CD4-positive, CD25-positive, alpha-beta regulatory T cell (primary cell): Measurements from ENCODE around the gene MARF1. TPM values are rescaled to one million over a fixed set of nuclear protein-coding genes. Genes with fewer than 3 reads are reported as not detected.
"Not testable (repeated sequence)": the region's sequence is repeated elsewhere in the genome, so short reads cannot be mapped to it uniquely, and the experiment has no call there.

ENCODE experiments used
- ATAC-seq, 2 donors: fragments of 150-1000 bp; cut with Tn5 transposase; one replicate each; pipeline ENCODE4 v1.10.0; 2021; ENCODE audit warnings: low read depth in 2 of 2, moderate number of reproducible peaks in 2 of 2, moderate library complexity in 1 of 2
- DNase-seq, 3 donors: peaks; one replicate each; pipeline versions ENCODE4 v3.0.0 to v3.0.0-alpha.2; 2012 to 2022; ENCODE audit warnings: mixed read lengths in 1 of 3
- H3K27ac ChIP-seq: one replicate; pipeline ENCODE4 v1.7.0; 2013; ENCODE audit warnings: mild to moderate bottlenecking, low read length; ENCODE audit not compliant: insufficient read depth, poor library complexity, severe bottlenecking
- H3K27me3 ChIP-seq: one replicate; pipeline ENCODE4 v1.7.0; 2013; ENCODE audit warnings: low read length; ENCODE audit not compliant: control insufficient read depth, insufficient read depth
- H3K36me3 ChIP-seq: one replicate; pipeline ENCODE4 v1.7.0; 2013; ENCODE audit warnings: mild to moderate bottlenecking, low read length, moderate library complexity; ENCODE audit not compliant: control insufficient read depth, insufficient read depth
- H3K4me1 ChIP-seq: 2 replicates; pipeline ENCODE4 v1.7.0; 2013; ENCODE audit warnings: mild to moderate bottlenecking, low read length; ENCODE audit not compliant: insufficient read depth, control insufficient read depth, poor library complexity, severe bottlenecking
- H3K4me3 ChIP-seq: one replicate; pipeline ENCODE4 v1.7.0; 2013; ENCODE audit warnings: low read depth, mild to moderate bottlenecking, low read length, moderate library complexity
- H3K9me3 ChIP-seq, 2 experiments: 1 replicate in 1 of 2; 2 replicates in 1 of 2; pipeline ENCODE4 v1.7.0; 2013; ENCODE audit warnings: low read length in 2 of 2, mild to moderate bottlenecking in 1 of 2, moderate library complexity in 1 of 2; ENCODE audit not compliant: control insufficient read depth in 2 of 2
- H3K27ac Mint-ChIP-seq, 3 donors: one replicate each; pipeline ENCODE4 v1.8.0; 2020 to 2022; ENCODE audit warnings: mild to moderate bottlenecking in 3 of 3, mixed read lengths in 3 of 3, moderate library complexity in 2 of 3
- H3K27me3 Mint-ChIP-seq: one replicate; pipeline ENCODE4 v1.8.0; 2022; ENCODE audit warnings: mild to moderate bottlenecking, mixed read lengths
- H3K36me3 Mint-ChIP-seq: one replicate; pipeline ENCODE4 v1.8.0; 2020; ENCODE audit warnings: mixed read lengths
- H3K4me1 Mint-ChIP-seq, 4 donors: one replicate each; pipeline ENCODE4 v1.8.0; 2020 to 2022; ENCODE audit warnings: mixed read lengths in 4 of 4, mild to moderate bottlenecking in 1 of 4
- H3K4me3 Mint-ChIP-seq, 4 donors: one replicate each; pipeline ENCODE4 v1.8.0; 2020 to 2022; ENCODE audit warnings: mild to moderate bottlenecking in 4 of 4, mixed read lengths in 4 of 4, moderate library complexity in 3 of 4
- H3K9me3 Mint-ChIP-seq, 7 donors: one replicate each; pipeline ENCODE4 v1.8.0; 2020 to 2022; ENCODE audit warnings: mixed read lengths in 7 of 7, mild to moderate bottlenecking in 3 of 7, moderate library complexity in 2 of 7
- polyA plus RNA-seq, 4 donors: library from polyadenylated mRNA; unstranded; fragments of 300-500 nt; fragmentation: Illumina TruSeq; gene quantifications; one replicate each; pipeline ENCODE4 v1.2.3, GENCODE V29; 2021
- total RNA-seq: library from RNA; stranded (reverse); gene quantifications from one replicate; pipeline ENCODE4 v1.2.3, GENCODE V29; 2022

MARF1 gene
- total and polyA plus RNA-seq, 5 donors from 2014 or later, result 13.7 to 208 (median 17.7) TPM

GRCh38 chr16:15646557-15647293 is 3.8 kb upstream of the MARF1 start:
- H3K27ac ChIP-seq, H3K9me3 Mint-ChIP-seq, H3K27me3 ChIP-seq, H3K36me3 ChIP-seq, H3K36me3 Mint-ChIP-seq, DNase-seq, H3K9me3 ChIP-seq, ATAC-seq, H3K27me3 Mint-ChIP-seq, H3K4me3 ChIP-seq: not testable (repeated sequence)
- Mint-ChIP-seq H3K4me1 (peaks cover 8 to 38% (median 22%) of the 10 kb centered on the region in 4 donors), H3K27ac (peak overlapping the region in 1 of 3 donors; percentile 75), H3K4me3 (peak overlapping the region in 2 of 4 donors; percentile 53 to 85)
- peaks cover 36% of the 10 kb centered on the region for H3K4me1 ChIP-seq

- Mint-ChIP-seq H3K4me1 (peaks cover 16 to 44% (median 29%) of the 10 kb centered on the region in 4 donors), H3K27ac (peak overlapping the region in 1 of 3 donors; percentile 43), H3K4me3 (peak overlapping the region in 2 of 4 donors; percentile 41 to 96)
- H3K9me3 Mint-ChIP-seq, H3K36me3 Mint-ChIP-seq, H3K9me3 ChIP-seq, H3K36me3 ChIP-seq, H3K27me3 Mint-ChIP-seq, ATAC-seq, H3K27ac ChIP-seq, H3K4me3 ChIP-seq, H3K27me3 ChIP-seq: not testable (repeated sequence)
- H3K4me1 ChIP-seq, result peaks cover 42% of the 10 kb centered on the region
- peak in 1 of 3 donors; percentile 34 for DNase-seq
Observed at GRCh38 chr16:15644962-15645465, 2.1 kb upstream of the MARF1 start.

GRCh38 chr16:15644267-15644961 is 1.5 kb upstream of the MARF1 start:
- Mint-ChIP-seq H3K4me1 (peaks cover 20 to 43% (median 31%) of the 10 kb centered on the region in 4 donors), H3K4me3 (peak overlapping the region; percentile 90 to 99 (median 96)), H3K27ac (peak overlapping the region; percentile 20 to 98 (median 98)), H3K36me3 (peaks cover 6% of the 10 kb centered on the region), H3K27me3 (peaks cover 6% of the 10 kb centered on the region), H3K9me3 (no peaks in the 10 kb centered on the region)
- DNase-seq (no peak), ATAC-seq (no peak)
- peak overlapping the region; percentile 98 for H3K4me3 ChIP-seq
- H3K4me1 ChIP-seq, result peaks cover 43% of the 10 kb centered on the region
- H3K27ac ChIP-seq, result peak overlapping the region; percentile 99
- H3K27me3 ChIP-seq, result no peaks in the 10 kb centered on the region
- no peaks in the 10 kb centered on the region for H3K36me3 ChIP-seq
- no peaks in the 10 kb centered on the region for H3K9me3 ChIP-seq

GRCh38 chr16:15643946-15644250 is 944 bp upstream of the MARF1 start:
- Histone ChIP-seq H3K36me3 (no peaks in the 10 kb centered on the region), H3K9me3 (no peaks in the 10 kb centered on the region), H3K4me1 (peaks cover 46% of the 10 kb centered on the region), H3K27me3 (no peaks in the 10 kb centered on the region), H3K4me3 (peak overlapping the region; percentile 98), H3K27ac (peak overlapping the region; percentile 99)
- no peak for ATAC-seq
- H3K4me3 Mint-ChIP-seq, result peak overlapping the region; percentile 90 to 99 (median 96)
- peak overlapping the region; percentile 96 to 98 (median 98) for H3K27ac Mint-ChIP-seq
- DNase-seq, result peak in 1 of 3 donors; percentile 12
- H3K9me3 Mint-ChIP-seq, result no peaks in the 10 kb centered on the region
- H3K4me1 Mint-ChIP-seq, result peaks cover 24 to 48% (median 33%) of the 10 kb centered on the region in 4 donors
- peaks cover 10% of the 10 kb centered on the region for H3K36me3 Mint-ChIP-seq
- peaks cover 6% of the 10 kb centered on the region for H3K27me3 Mint-ChIP-seq

- DNase-seq (peak; percentile 75 to 86 (median 84)), ATAC-seq (peak; percentile 66 to 69)
- Histone ChIP-seq H3K27ac (peak overlapping the region; percentile 99), H3K4me1 (peaks cover 52% of the 10 kb centered on the region), H3K4me3 (peak overlapping the region; percentile 98), H3K36me3 (peaks cover 10% of the 10 kb centered on the region), H3K9me3 (no peaks in the 10 kb centered on the region), H3K27me3 (no peaks in the 10 kb centered on the region)
- peak overlapping the region; percentile 90 to 99 (median 96) for H3K4me3 Mint-ChIP-seq
- H3K9me3 Mint-ChIP-seq, result no peaks in the 10 kb centered on the region
- H3K27me3 Mint-ChIP-seq, result peaks cover 6% of the 10 kb centered on the region
- peaks cover 15% of the 10 kb centered on the region for H3K36me3 Mint-ChIP-seq
- H3K4me1 Mint-ChIP-seq, result peaks cover 28 to 58% (median 42%) of the 10 kb centered on the region in 4 donors
- H3K27ac Mint-ChIP-seq, result peak overlapping the region; percentile 96 to 98 (median 98)
Observed at GRCh38 chr16:15642557-15643047, 352 bp downstream of the MARF1 start.

- no peak for DNase-seq
- peaks cover 6% of the 10 kb centered on the region for H3K27me3 Mint-ChIP-seq
- H3K4me1 Mint-ChIP-seq, result peaks cover 31 to 64% (median 47%) of the 10 kb centered on the region in 4 donors
- Histone ChIP-seq H3K4me1 (peaks cover 59% of the 10 kb centered on the region), H3K4me3 (peak overlapping the region; percentile 98), H3K9me3 (no peaks in the 10 kb centered on the region), H3K36me3 (peaks cover 16% of the 10 kb centered on the region), H3K27me3 (no peaks in the 10 kb centered on the region), H3K27ac (peak overlapping the region; percentile 99)
- H3K4me3 Mint-ChIP-seq, result peak overlapping the region; percentile 90 to 99 (median 96)
- H3K9me3 Mint-ChIP-seq, result no peaks in the 10 kb centered on the region
- ATAC-seq, result no peak
- H3K27ac Mint-ChIP-seq, result peak overlapping the region; percentile 96 to 98 (median 98)
- peaks cover 19% of the 10 kb centered on the region for H3K36me3 Mint-ChIP-seq
Observed at GRCh38 chr16:15641753-15642556, 999 bp downstream of the MARF1 start.

- DNase-seq (no peak), ATAC-seq (no peak)
- Mint-ChIP-seq H3K4me3 (peak overlapping the region; percentile 90 to 99 (median 96)), H3K27me3 (peaks cover 6% of the 10 kb centered on the region), H3K36me3 (peaks cover 29% of the 10 kb centered on the region), H3K4me1 (peaks cover 39 to 74% (median 56%) of the 10 kb centered on the region in 4 donors), H3K27ac (peak overlapping the region; percentile 96 to 98 (median 98)), H3K9me3 (no peaks in the 10 kb centered on the region)
- Histone ChIP-seq H3K27ac (peak overlapping the region; percentile 99), H3K36me3 (peaks cover 16% of the 10 kb centered on the region), H3K4me3 (peak overlapping the region; percentile 98), H3K4me1 (peaks cover 69% of the 10 kb centered on the region), H3K27me3 (no peaks in the 10 kb centered on the region), H3K9me3 (no peaks in the 10 kb centered on the region)
Observed at GRCh38 chr16:15640966-15641365, 2.0 kb downstream of the MARF1 start.
